Activated T-helper 2 cell treated with anti-CD3 and anti-CD28 coated beads, Interferon-gamma antibody, Interleukin-2, Interleukin-4, amounts not matched to agents 10 μg/mL and 5 μg/mL and 100 μg/mL, durations not matched to agents 14 hours and 24 hours and 36 hours (primary cell): ENCODE data around the gene RAB13. TPM values are rescaled to one million over a fixed set of nuclear protein-coding genes. Genes with fewer than 3 reads are reported as not detected.
A peak's percentile ranks its signal among the peaks of the same experiment; 100 is the strongest.

Source experiments
- DNase-seq: peaks from one replicate; pipeline ENCODE4 v3.0.0; 2021; ENCODE audit warnings: low spot score
- H3K27ac Mint-ChIP-seq: one replicate; pipeline ENCODE4 v1.8.0; 2021; ENCODE audit warnings: mixed read lengths
- H3K27me3 Mint-ChIP-seq: one replicate; pipeline ENCODE4 v1.8.0; 2021; ENCODE audit warnings: low read depth, mixed read lengths
- H3K36me3 Mint-ChIP-seq: one replicate; pipeline ENCODE4 v1.8.0; 2021; ENCODE audit warnings: low read depth, mixed read lengths
- H3K4me1 Mint-ChIP-seq: one replicate; pipeline ENCODE4 v1.8.0; 2021; ENCODE audit warnings: low read depth, mixed read lengths
- H3K4me3 Mint-ChIP-seq: one replicate; pipeline ENCODE4 v1.8.0; 2021; ENCODE audit warnings: low read depth, mild to moderate bottlenecking, moderate library complexity, mixed read lengths
- H3K9me3 Mint-ChIP-seq: one replicate; pipeline ENCODE4 v1.8.0; 2021; ENCODE audit warnings: mixed read lengths
- intact Hi-C: fragments of 100-400 bp; cut with micrococcal nuclease; formaldehyde crosslinking; loops from one replicate; pipeline ENCODE4 v1.15.1; 2023
- total RNA-seq: library from RNA; stranded (reverse); gene quantifications from 2 replicates; pipeline ENCODE4 v1.2.3, GENCODE V29; 2022

The RAB13 gene
- total RNA-seq, 1 donor from 2014 or later, result 7.6 TPM

GRCh38 chr1:153959454-153959853 is 26.7 kb downstream of the RAB13 start:
- no peak for DNase-seq
- Mint-ChIP-seq H3K4me1 (peaks cover 53% of the 10 kb centered on the region), H3K27me3 (no peaks in the 10 kb centered on the region), H3K4me3 (no peak overlapping the region), H3K27ac (peak overlapping the region; percentile 50), H3K36me3 (peaks cover 29% of the 10 kb centered on the region), H3K9me3 (no peaks in the 10 kb centered on the region)
- intact Hi-C loops, result no loop called here

GRCh38 chr1:153958961-153959260 is 27.2 kb downstream of the RAB13 start:
- H3K27me3 Mint-ChIP-seq, result no peaks in the 10 kb centered on the region
- no peak for DNase-seq
- peaks cover 53% of the 10 kb centered on the region for H3K4me1 Mint-ChIP-seq
- peak overlapping the region; percentile 94 for H3K27ac Mint-ChIP-seq
- peaks cover 34% of the 10 kb centered on the region for H3K36me3 Mint-ChIP-seq
- H3K4me3 Mint-ChIP-seq, result peak overlapping the region; percentile 97
- no peaks in the 10 kb centered on the region for H3K9me3 Mint-ChIP-seq
- intact Hi-C loops, result loop anchor here (1.0 kb wide), 3 partner anchors 8 to 36 kb away; partner anchors contain the start of genes CREB3L4 and DENND4B

- intact Hi-C loops, result loop anchor here (1.0 kb wide), 3 partner anchors 9 to 35 kb away; partner anchors contain the start of genes CREB3L4 and DENND4B
- peak within 1 kb of the TSS; percentile 97 for H3K4me3 Mint-ChIP-seq
- H3K36me3 Mint-ChIP-seq, result peaks cover 38% of the 10 kb centered on the region
- H3K9me3 Mint-ChIP-seq, result no peaks in the 10 kb centered on the region
- DNase-seq, result peak; percentile 96
- peaks cover 51% of the 10 kb centered on the region for H3K4me1 Mint-ChIP-seq
- peak within 1 kb of the TSS; percentile 94 for H3K27ac Mint-ChIP-seq
- H3K27me3 Mint-ChIP-seq, result no peaks in the 10 kb centered on the region
Measured at GRCh38 chr1:153958111-153958960, 27.8 kb downstream of the RAB13 start, which contains the start of gene CRTC2. TSS of gene CRTC2 (minus strand) at chr1:153958612. CDS start at chr1:153958497, 115 bp downstream.

- Mint-ChIP-seq H3K4me3 (peak overlapping the region; percentile 97), H3K27ac (peak overlapping the region; percentile 94), H3K36me3 (peaks cover 41% of the 10 kb centered on the region), H3K4me1 (peaks cover 49% of the 10 kb centered on the region), H3K9me3 (no peaks in the 10 kb centered on the region), H3K27me3 (no peaks in the 10 kb centered on the region)
- DNase-seq, result peak; percentile 39
- intact Hi-C loops, result loop anchor here (1.0 kb wide), 3 partner anchors 10 to 34 kb away; partner anchors contain the start of genes CREB3L4 and DENND4B
Measured at GRCh38 chr1:153957744-153958110, 28.4 kb downstream of the RAB13 start.

GRCh38 chr1:153956997-153957715 is 29.0 kb downstream of the RAB13 start:
- peaks cover 44% of the 10 kb centered on the region for H3K4me1 Mint-ChIP-seq
- intact Hi-C loops, result no loop called here

GRCh38 chr1:153954826-153955225 is 31.3 kb downstream of the RAB13 start:
- Mint-ChIP-seq H3K27ac (peak overlapping the region; percentile 9), H3K4me3 (no peak overlapping the region), H3K4me1 (peaks cover 33% of the 10 kb centered on the region), H3K9me3 (no peaks in the 10 kb centered on the region), H3K27me3 (no peaks in the 10 kb centered on the region), H3K36me3 (peaks cover 55% of the 10 kb centered on the region)
- DNase-seq, result no peak
- intact Hi-C loops, result no loop called here

More at GRCh38 chr1:153956997-153957715, 29.0 kb downstream of the RAB13 start:
- H3K27me3 Mint-ChIP-seq, result no peaks in the 10 kb centered on the region
- H3K27ac Mint-ChIP-seq, result peak overlapping the region; percentile 94
- peaks cover 46% of the 10 kb centered on the region for H3K36me3 Mint-ChIP-seq
- H3K4me3 Mint-ChIP-seq, result peak overlapping the region; percentile 97
- H3K9me3 Mint-ChIP-seq, result no peaks in the 10 kb centered on the region
- no peak for DNase-seq

GRCh38 chr1:153953859-153954365 is 32.2 kb downstream of the RAB13 start:
- no peaks in the 10 kb centered on the region for H3K27me3 Mint-ChIP-seq
- H3K36me3 Mint-ChIP-seq, result peaks cover 57% of the 10 kb centered on the region
- H3K9me3 Mint-ChIP-seq, result no peaks in the 10 kb centered on the region
- no peak for DNase-seq
- intact Hi-C loops, result no loop called here
- H3K27ac Mint-ChIP-seq, result peak overlapping the region; percentile 6
- peaks cover 28% of the 10 kb centered on the region for H3K4me1 Mint-ChIP-seq
- no peak overlapping the region for H3K4me3 Mint-ChIP-seq

- H3K27me3 Mint-ChIP-seq, result no peaks in the 10 kb centered on the region
- peaks cover 22% of the 10 kb centered on the region for H3K4me1 Mint-ChIP-seq
- H3K36me3 Mint-ChIP-seq, result peaks cover 67% of the 10 kb centered on the region
- no peak for DNase-seq
- intact Hi-C loops, result no loop called here
- H3K4me3 Mint-ChIP-seq, result no peak overlapping the region
- no peak overlapping the region for H3K27ac Mint-ChIP-seq
- no peaks in the 10 kb centered on the region for H3K9me3 Mint-ChIP-seq
Measured at GRCh38 chr1:153951801-153952200, 34.3 kb downstream of the RAB13 start.

GRCh38 chr1:153951183-153951582 is 35.0 kb downstream of the RAB13 start:
- H3K27ac Mint-ChIP-seq, result no peak overlapping the region

GRCh38 chr1:153946622-153947241 is 39.4 kb downstream of the RAB13 start, which contains the start of gene DENND4B:
TSS of gene DENND4B (minus strand) at chr1:153946718. CDS start at chr1:153944374, 2,344 bp downstream.
- H3K27me3 Mint-ChIP-seq, result no peaks in the 10 kb centered on the region
- no peaks in the 10 kb centered on the region for H3K9me3 Mint-ChIP-seq
- H3K27ac Mint-ChIP-seq, result peak within 1 kb of the TSS; percentile 95
- peaks cover 22% of the 10 kb centered on the region for H3K4me1 Mint-ChIP-seq
- H3K4me3 Mint-ChIP-seq, result peak within 1 kb of the TSS; percentile 96
- DNase-seq, result peak; percentile 70
- intact Hi-C loops, result loop anchor here (1.0 to 2.0 kb wide), 5 partner anchors 12 to 274 kb away; partner anchors contain the start of genes CRTC2 and UBAP2L
- H3K36me3 Mint-ChIP-seq, result peaks cover 71% of the 10 kb centered on the region

More at GRCh38 chr1:153951183-153951582, 35.0 kb downstream of the RAB13 start:
- no peaks in the 10 kb centered on the region for H3K27me3 Mint-ChIP-seq
- peaks cover 68% of the 10 kb centered on the region for H3K36me3 Mint-ChIP-seq
- no peak for DNase-seq
- intact Hi-C loops, result no loop called here
- H3K4me3 Mint-ChIP-seq, result no peak overlapping the region
- peaks cover 18% of the 10 kb centered on the region for H3K4me1 Mint-ChIP-seq
- no peaks in the 10 kb centered on the region for H3K9me3 Mint-ChIP-seq

- H3K27me3 Mint-ChIP-seq, result no peaks in the 10 kb centered on the region
- H3K9me3 Mint-ChIP-seq, result no peaks in the 10 kb centered on the region
- DNase-seq, result peak; percentile 73
- H3K4me1 Mint-ChIP-seq, result peaks cover 22% of the 10 kb centered on the region
- peaks cover 69% of the 10 kb centered on the region for H3K36me3 Mint-ChIP-seq
- intact Hi-C loops, result loop anchor here (1.0 to 2.0 kb wide), 7 partner anchors 12 to 274 kb away; partner anchors contain the start of genes CRTC2, RPS27 and UBAP2L
- H3K4me3 Mint-ChIP-seq, result peak overlapping the region; percentile 96
- H3K27ac Mint-ChIP-seq, result peak overlapping the region; percentile 95
Measured at GRCh38 chr1:153945795-153946621, 40.1 kb downstream of the RAB13 start.
